G401 (cell line): ENCODE results near the gene CCDC181. TPM values are rescaled to one million over a fixed set of nuclear protein-coding genes. Genes with fewer than 3 reads are reported as not detected.

ENCODE experiments used
- DNase-seq: peaks from one replicate; pipeline ENCODE4 v3.0.0-alpha.2; 2015; ENCODE audit warnings: low spot score
- in situ Hi-C: cut with HindIII; loops from 2 replicates; pipeline ENCODE4 v1.10.0; 2016; ENCODE audit warnings: low sequenced_read_pairs, mixed read lengths
- total RNA-seq: library from RNA; depleted of rRNA; stranded (reverse); fragments of >200 nt; shearing (Covaris generic); gene quantifications from 2 replicates; pipeline ENCODE4 v1.2.3, GENCODE V29; 2014; rRNA removed

Gene CCDC181
- total RNA-seq, result not detected in 2 replicates

DNA sequence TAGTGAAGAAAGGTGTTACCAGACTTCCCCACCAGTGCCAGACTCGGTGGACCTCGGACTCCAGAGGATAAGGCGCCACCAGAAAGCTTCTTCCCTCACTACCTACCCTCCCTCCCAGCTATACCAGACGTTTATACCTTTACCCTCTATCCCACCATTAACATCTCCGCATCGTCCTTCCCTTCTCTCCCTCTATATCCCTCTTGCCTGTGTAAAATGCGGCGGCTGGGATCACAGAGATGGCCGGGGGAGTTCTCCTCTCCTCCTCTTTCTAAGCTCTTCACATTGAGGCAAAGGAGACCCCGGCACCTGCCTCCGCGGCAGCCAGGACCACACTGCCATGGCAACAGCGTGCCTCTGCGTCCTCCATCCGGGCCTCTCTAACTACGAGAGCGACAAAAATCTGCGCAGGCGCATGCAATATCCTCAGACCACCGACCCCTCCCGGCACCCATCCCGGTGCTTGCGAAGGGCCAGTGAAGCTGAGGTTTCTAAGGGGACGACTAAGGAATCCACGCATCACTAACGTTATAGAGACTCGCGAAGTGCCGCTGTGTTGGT, at the start of gene CCDC181:
Gene CCDC181, minus strand, starts transcription at position 394 of the 561 bp plus-strand sequence. CDS start 2,547 bp downstream, outside the sequence.
- in situ Hi-C loops, result no loop called here
- peak; percentile 92 for DNase-seq

GRCh38 chr1:169475806-169476387, 48.6 kb upstream of the CCDC181 start:
- in situ Hi-C loops, result no loop called here
- DNase-seq, result no peak

DNA sequence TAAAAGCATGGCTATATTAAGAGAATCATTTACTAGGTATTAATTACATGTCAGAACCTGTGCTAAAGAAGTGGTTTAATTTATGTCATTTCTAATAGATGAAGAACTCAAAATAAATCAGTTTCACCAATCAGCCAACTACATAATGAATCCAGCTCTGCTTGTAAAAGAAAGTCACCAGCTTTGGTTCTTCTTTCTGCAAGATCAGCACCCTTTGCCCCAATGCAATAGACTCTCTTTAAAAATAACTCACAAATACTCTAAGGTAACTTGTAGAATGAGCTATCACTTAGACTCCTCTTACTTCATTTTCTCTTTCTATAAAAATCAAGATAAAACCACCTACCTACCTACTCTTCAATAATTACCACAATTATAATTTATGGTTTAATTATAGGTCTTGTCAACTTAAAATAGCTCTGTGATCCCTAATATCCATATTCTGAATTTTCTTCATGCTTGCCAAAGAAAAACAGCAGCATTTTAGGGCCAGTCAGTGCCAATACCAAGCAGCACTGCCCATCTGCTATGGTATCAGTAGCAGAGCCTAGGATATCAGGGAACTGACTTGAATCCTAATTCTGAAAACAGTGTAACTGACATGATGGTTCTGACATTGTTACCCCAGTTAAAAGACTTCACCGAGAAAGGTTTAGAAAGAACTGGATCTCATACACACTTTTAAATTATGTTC, 47.2 kb upstream of the CCDC181 start:
- in situ Hi-C loops, result no loop called here
- DNase-seq, result no peak

GRCh38 chr1:169473347-169473746, 46.1 kb upstream of the CCDC181 start:
- in situ Hi-C loops, result no loop called here

GRCh38 chr1:169472738-169473137, 45.5 kb upstream of the CCDC181 start:
- in situ Hi-C loops, result no loop called here
- DNase-seq, result no peak

More at GRCh38 chr1:169473347-169473746, 46.1 kb upstream of the CCDC181 start:
- DNase-seq, result no peak

- in situ Hi-C loops, result no loop called here
Measured at GRCh38 chr1:169468982-169469381, 41.7 kb upstream of the CCDC181 start.

DNA sequence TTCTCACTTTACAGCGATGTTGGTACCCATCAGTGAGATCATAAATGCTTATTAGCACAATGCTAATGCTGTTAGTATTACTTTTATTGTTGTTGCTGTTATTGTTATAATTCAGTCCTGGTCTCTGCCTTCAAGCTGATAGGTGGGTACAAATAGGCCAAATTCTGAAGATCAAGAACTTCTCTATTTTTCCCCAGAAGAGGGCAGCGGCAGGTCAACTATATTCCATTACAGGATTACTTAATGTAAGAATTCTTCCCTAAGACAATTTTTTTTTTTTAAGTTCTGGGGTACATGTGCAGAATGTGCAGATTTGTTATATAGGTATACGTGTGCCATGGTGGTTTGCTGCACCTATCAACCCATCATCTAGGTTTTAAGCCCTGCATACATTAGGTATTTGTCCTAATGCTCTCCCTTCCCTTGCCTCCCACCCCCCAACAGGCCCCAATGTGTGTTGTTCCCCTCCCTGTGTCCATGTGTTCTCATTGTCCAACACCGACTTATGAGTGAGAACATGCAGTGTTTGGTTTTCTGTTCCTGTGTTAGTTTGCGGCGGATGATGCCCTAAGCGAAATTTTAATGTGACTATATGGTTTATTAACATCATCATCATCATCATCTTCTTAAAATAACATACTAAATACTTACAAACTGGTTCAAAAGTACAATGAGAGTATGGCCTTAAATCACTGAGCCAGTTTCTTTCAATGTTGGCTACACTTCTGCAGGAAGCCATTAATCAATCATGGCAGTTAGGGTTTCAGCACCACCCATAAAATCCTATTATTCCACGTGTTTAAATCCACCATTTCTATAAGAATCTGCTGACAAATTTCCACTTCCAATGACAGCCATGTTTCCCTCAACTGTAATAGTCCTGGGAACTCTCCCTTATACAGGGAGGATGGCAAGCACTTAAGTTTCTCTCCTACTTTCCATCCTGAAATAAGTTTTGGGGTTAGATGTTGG, 39.3 kb upstream of the CCDC181 start:
- no peak for DNase-seq

More at GRCh38 chr1:169468982-169469381, 41.7 kb upstream of the CCDC181 start:
- no peak for DNase-seq

GRCh38 chr1:169465281-169465680, 38.0 kb upstream of the CCDC181 start:
- DNase-seq, result no peak

More for the DNA sequence above, 39.3 kb upstream of the CCDC181 start:
- in situ Hi-C loops, result no loop called here

GRCh38 chr1:169462385-169462784, 35.1 kb upstream of the CCDC181 start:
- in situ Hi-C loops, result no loop called here
- DNase-seq, result no peak

More at GRCh38 chr1:169465281-169465680, 38.0 kb upstream of the CCDC181 start:
- in situ Hi-C loops, result no loop called here

DNA sequence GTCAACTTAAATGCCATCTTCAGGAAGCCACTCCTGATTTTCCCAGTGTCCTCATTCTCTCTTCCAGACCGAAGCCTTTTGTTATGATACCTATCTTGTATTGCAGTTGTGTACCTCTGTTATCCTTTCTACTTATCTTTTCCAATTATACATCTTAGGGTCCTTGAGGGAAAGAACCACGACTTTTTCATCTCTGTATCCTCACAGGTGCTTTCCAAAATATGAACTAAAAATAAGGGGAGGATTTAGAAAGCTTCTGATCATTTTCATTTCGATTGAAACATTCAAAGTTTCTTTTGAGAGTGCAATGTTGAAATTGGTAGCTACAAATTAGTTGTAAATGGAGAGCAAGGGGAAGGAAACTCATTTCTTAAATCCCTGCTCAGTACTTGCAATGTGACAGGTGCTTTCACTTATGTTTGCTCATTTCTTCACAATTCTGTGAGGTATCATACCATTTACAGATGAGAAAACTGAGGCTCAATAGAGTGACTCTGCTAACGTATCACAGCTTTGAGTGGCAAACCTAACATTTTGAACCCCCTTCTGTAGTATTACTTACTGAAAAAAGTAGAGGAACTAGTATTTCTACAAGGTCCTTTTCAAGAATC, 34.2 kb upstream of the CCDC181 start:
- DNase-seq, result no peak
- in situ Hi-C loops, result no loop called here

- no peak for DNase-seq
- in situ Hi-C loops, result no loop called here
Measured at GRCh38 chr1:169460191-169460833, 33.0 kb upstream of the CCDC181 start.

DNA sequence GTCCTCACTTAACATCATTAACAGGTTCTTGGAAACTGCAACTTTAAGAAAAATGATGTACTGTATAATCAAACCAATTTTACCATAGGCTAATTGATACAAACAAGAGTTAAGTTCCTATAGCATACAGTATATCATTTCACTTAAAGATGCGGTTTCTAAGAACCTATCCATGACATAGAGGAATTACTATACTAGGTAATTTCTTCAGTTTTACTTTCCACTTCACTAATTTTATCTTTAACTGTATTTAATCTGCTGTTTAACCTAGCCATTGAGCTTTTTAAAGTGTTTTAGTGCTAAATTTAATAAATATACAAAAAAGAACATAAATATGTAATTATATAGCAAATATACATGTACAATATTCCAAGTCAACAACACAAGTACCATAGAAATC, 30.2 kb upstream of the CCDC181 start:
- no peak for DNase-seq
- in situ Hi-C loops, result no loop called here

DNA sequence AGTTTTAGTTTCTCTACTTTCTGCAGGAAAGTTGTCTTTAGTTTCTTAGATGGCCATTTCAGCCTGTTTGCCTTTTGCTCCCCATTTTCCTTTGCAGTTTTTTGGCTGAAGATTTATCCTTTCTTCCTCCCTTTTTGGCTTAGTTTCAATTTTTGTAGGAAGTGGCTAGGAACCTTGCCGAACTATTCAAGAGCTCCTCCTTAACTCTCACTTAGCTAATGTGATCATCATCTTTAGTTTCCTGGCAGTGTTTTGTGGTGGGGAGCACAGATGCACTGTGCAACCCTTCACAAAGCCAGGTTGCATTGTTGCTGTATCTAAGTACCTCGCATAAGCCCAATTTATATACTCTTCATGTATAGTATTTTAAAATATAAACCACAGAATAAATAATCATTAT, 28.8 kb upstream of the CCDC181 start:
- in situ Hi-C loops, result no loop called here
- no peak for DNase-seq

DNA sequence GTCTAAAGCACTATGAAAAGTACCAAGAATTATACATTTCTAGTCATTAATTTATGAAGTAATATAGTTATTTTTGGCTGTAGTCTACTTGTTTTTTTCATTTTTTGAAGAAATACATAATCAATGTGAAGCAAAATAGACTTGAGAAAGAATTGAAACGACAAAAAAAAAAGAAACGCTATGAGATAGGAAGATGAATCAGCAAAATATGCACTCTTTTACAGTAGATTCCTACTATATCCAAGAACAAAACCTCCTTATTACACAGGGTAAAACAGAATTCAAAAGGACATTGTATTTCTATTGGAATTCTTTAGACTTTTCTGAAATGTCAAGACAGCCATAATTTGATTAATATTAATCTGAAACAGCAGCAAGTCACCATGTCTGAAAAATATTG, 25.6 kb upstream of the CCDC181 start:
- no peak for DNase-seq
- in situ Hi-C loops, result no loop called here

DNA sequence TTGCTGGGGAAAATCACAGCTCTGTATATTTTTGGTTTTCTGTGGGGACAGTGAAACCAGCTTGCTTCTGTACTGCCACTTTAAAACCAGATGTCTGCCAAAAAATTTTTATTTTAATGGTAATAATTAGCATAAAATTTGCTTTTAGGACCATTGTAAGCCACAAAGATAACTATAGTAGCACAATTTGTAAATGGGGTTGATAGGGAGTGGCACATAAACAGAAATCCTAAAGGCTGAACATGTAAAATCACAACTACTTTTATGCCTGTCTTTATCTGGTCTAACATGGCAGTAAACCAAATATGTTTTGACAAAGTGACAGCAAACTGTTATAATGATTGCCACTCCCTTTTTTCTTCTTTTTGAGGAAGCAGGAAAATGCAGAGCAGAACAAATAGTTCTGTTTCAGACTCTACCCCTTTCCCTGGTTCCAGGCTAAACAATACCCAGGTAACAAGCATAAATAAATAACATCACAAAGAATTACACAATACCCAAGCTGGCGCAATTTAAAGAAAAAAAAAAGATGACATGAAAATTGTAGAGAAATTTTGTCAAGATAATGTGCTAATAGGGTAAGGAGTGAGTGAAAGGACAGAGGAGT, 24.0 kb upstream of the CCDC181 start:
- no peak for DNase-seq
- in situ Hi-C loops, result no loop called here

DNA sequence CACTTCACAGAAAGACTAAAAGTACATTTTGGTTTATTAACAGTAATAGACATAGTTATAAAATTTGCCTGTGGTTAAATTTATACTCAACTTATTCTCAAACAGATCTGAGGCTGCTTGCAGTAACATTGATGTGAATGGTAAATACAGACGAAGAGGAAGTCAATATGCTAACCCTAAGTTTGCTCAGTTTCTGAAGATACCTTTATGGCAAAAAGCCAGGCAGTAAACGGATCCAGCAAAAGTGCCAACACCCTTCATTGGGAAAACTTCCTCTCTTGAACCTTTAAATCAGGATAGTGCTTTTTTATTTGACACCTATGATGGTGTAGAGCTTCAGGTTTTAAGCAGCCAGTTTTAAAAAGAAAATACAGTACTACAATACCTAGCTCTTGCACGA, 16.6 kb upstream of the CCDC181 start:
- in situ Hi-C loops, result no loop called here
- DNase-seq, result no peak

GRCh38 chr1:169426174-169426705, 1.0 kb downstream of the CCDC181 start:
- in situ Hi-C loops, result no loop called here
- peak; percentile 48 for DNase-seq

DNA sequence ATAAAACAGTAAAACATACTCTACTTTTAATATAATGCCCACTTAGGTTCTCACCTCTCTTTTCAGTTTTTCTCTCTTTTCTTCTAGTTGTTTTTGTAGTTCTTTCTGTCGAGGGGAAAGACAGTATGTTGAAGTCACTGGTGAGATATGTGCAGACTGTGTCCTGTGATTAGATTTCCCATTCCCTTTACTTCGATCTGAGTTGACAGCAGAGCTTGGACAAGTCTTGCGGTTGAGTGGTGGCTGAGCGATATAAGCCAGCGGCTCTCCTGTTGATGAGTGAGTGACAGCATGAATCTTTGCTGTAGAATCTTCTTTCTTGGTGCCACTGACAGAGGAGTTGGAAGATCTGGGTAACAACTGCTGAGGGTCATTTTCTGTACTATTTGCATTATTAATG, 6.0 kb downstream of the CCDC181 start:
- DNase-seq, result no peak
- in situ Hi-C loops, result no loop called here
